ENCODE results near the gene QKI. TPM values are rescaled to one million over a fixed set of nuclear protein-coding genes. Genes with fewer than 3 reads are reported as not detected.
"Not testable (repeated sequence)": the region's sequence is repeated elsewhere in the genome, so short reads cannot be mapped to it uniquely, and the experiment has no call there.

QKI gene
- total RNA-seq, 8 experiments from 2014 or later, result 67.5 to 316 (median 142) TPM

- no peak overlapping the region for H3K27ac ChIP-seq
- no peak for ATAC-seq (replicated peaks in 6 of 8)
- in situ Hi-C loops (cut with MboI; ENCODE audit: low pct_unique_long_range_greater_than_20kb in 2 of 9, low sequenced_read_pairs in 9 of 9, unreplicated experiment in 9 of 9), result no loop called here
- no peak overlapping the region for H3K4me3 ChIP-seq
- WGBS, 10 experiments, result 71 to 100% (median 85%) methylated on average over 1 to 8 of the region's 8 CpGs; no CpG with 5 or more reads in 1 of the 10 experiments
- peaks cover 3 to 6% of the 10 kb centered on the region in 2 donors for H3K4me1 ChIP-seq (replicated peaks in 1 of 2)
These were observed 33.3 kb upstream of the QKI start for GRCh38 chr6:163381118-163381756.

- in situ Hi-C loops (cut with MboI; ENCODE audit: low pct_unique_long_range_greater_than_20kb in 2 of 9, low sequenced_read_pairs in 9 of 9, unreplicated experiment in 9 of 9); H3K27ac ChIP-seq; H3K4me3 ChIP-seq; ATAC-seq (replicated peaks in 6 of 8): not testable (repeated sequence)
- H3K4me1 ChIP-seq (replicated peaks in 1 of 2), result peaks cover 3 to 12% of the 10 kb centered on the region in 2 donors
- 50 to 100% (median 75%) methylated on average over 1 to 3 of the region's 3 CpGs; no CpG with 5 or more reads in 3 of the 10 experiments for WGBS, 10 experiments
These were observed 31.1 kb upstream of the QKI start for GRCh38 chr6:163383396-163383795.

GRCh38 chr6:163383912-163384311 lies 30.6 kb upstream of the QKI start:
- 65 to 100% (median 95%) methylated on average over 2 to 5 of the region's 5 CpGs; no CpG with 5 or more reads in 1 of the 10 experiments for WGBS, 10 experiments
- in situ Hi-C loops (cut with MboI; ENCODE audit: low pct_unique_long_range_greater_than_20kb in 2 of 9, low sequenced_read_pairs in 9 of 9, unreplicated experiment in 9 of 9), result no loop called here
- Histone ChIP-seq H3K27ac (no peak overlapping the region), H3K4me3 (no peak overlapping the region), H3K4me1 (replicated peaks in 1 of 2) (peaks cover 3 to 12% of the 10 kb centered on the region in 2 donors)
- peak in 2 of 8 experiments; percentile 31 to 64 for ATAC-seq (replicated peaks in 6 of 8)

GRCh38 chr6:163384510-163384909 lies 30.0 kb upstream of the QKI start:
- no peak for ATAC-seq (replicated peaks in 6 of 8)
- Histone ChIP-seq H3K4me1 (replicated peaks in 1 of 2) (peaks cover 3 to 12% of the 10 kb centered on the region in 2 donors), H3K4me3 (no peak overlapping the region), H3K27ac (no peak overlapping the region)
- 44 to 100% (median 80%) methylated on average over 1 to 2 of the region's 2 CpGs; no CpG with 5 or more reads in 2 of the 10 experiments for whole genome bisulfite sequencing, 10 experiments
- in situ Hi-C loops (cut with MboI; ENCODE audit: low pct_unique_long_range_greater_than_20kb in 2 of 9, low sequenced_read_pairs in 9 of 9, unreplicated experiment in 9 of 9), result no loop called here

GRCh38 chr6:163385503-163385902 lies 29.0 kb upstream of the QKI start:
- in situ Hi-C loops (cut with MboI; ENCODE audit: low pct_unique_long_range_greater_than_20kb in 2 of 9, low sequenced_read_pairs in 9 of 9, unreplicated experiment in 9 of 9); H3K4me3 ChIP-seq; H3K27ac ChIP-seq; ATAC-seq (replicated peaks in 6 of 8): not testable (repeated sequence)
- H3K4me1 ChIP-seq (replicated peaks in 1 of 2), result peaks cover 3 to 12% of the 10 kb centered on the region in 2 donors
- WGBS, 10 experiments, result 80 to 100% (median 95%) methylated on average over 1 to 13 of the region's 13 CpGs; no CpG with 5 or more reads in 5 of the 10 experiments

GRCh38 chr6:163386329-163386908 lies 28.1 kb upstream of the QKI start:
- 0 to 87% (median 57%) methylated on average over 1 to 8 of the region's 8 CpGs for WGBS, 10 experiments
- Histone ChIP-seq H3K4me3 (no peak overlapping the region), H3K4me1 (replicated peaks in 1 of 2) (peaks cover under 1 to 8% of the 10 kb centered on the region in 2 donors), H3K27ac (no peak overlapping the region)
- ATAC-seq (replicated peaks in 6 of 8), result peak in 6 of 8 experiments; percentile 41 to 70 (median 64)
- in situ Hi-C loops (cut with MboI; ENCODE audit: low pct_unique_long_range_greater_than_20kb in 2 of 9, low sequenced_read_pairs in 9 of 9, unreplicated experiment in 9 of 9), result no loop called here

- in situ Hi-C loops (cut with MboI; ENCODE audit: low pct_unique_long_range_greater_than_20kb in 2 of 9, low sequenced_read_pairs in 9 of 9, unreplicated experiment in 9 of 9), result no loop called here
- peak in 3 of 8 experiments; percentile 41 to 72 (median 42) for ATAC-seq (replicated peaks in 6 of 8)
These were observed 27.2 kb upstream of the QKI start for GRCh38 chr6:163387317-163387716.

GRCh38 chr6:163389354-163389753 lies 25.2 kb upstream of the QKI start:
- in situ Hi-C loops (cut with MboI; ENCODE audit: low pct_unique_long_range_greater_than_20kb in 2 of 9, low sequenced_read_pairs in 9 of 9, unreplicated experiment in 9 of 9), result no loop called here
- H3K4me1 ChIP-seq (replicated peaks in 1 of 2), result peaks cover 21 to 22% of the 10 kb centered on the region in 2 donors
- H3K4me3 ChIP-seq, result no peak overlapping the region
- H3K27ac ChIP-seq, result no peak overlapping the region
- 80 to 100% (median 92%) methylated on average over 1 to 4 of the region's 4 CpGs; no CpG with 5 or more reads in 2 of the 10 experiments for WGBS, 10 experiments
- ATAC-seq (replicated peaks in 6 of 8), result no peak

More at GRCh38 chr6:163387317-163387716, 27.2 kb upstream of the QKI start:
- no peak overlapping the region for H3K4me3 ChIP-seq
- 56 to 100% (median 100%) methylated on average over 1 to 5 of the region's 5 CpGs; no CpG with 5 or more reads in 4 of the 10 experiments for WGBS, 10 experiments
- H3K4me1 ChIP-seq (replicated peaks in 1 of 2), result peaks cover 10 to 15% of the 10 kb centered on the region in 2 donors
- no peak overlapping the region for H3K27ac ChIP-seq

- 100% methylated on average over 1 of the region's 1 CpG; no CpG with 5 or more reads in 6 of the 10 experiments for WGBS, 10 experiments
- peaks cover 31 to 35% of the 10 kb centered on the region in 2 donors for H3K4me1 ChIP-seq (replicated peaks in 1 of 2)
- no peak overlapping the region for H3K4me3 ChIP-seq
- H3K27ac ChIP-seq, result no peak overlapping the region
- ATAC-seq (replicated peaks in 6 of 8), result no peak
- in situ Hi-C loops (cut with MboI; ENCODE audit: low pct_unique_long_range_greater_than_20kb in 2 of 9, low sequenced_read_pairs in 9 of 9, unreplicated experiment in 9 of 9), result no loop called here
These were observed 23.7 kb upstream of the QKI start for GRCh38 chr6:163390770-163391169.

- H3K4me1 ChIP-seq (replicated peaks in 1 of 2), result peaks cover 36% of the 10 kb centered on the region in 2 donors
- H3K4me3 ChIP-seq, result no peak overlapping the region
- WGBS, 10 experiments, result 17 to 100% (median 85%) methylated on average over 1 to 2 of the region's 2 CpGs; no CpG with 5 or more reads in 1 of the 10 experiments
- in situ Hi-C loops (cut with MboI; ENCODE audit: low pct_unique_long_range_greater_than_20kb in 2 of 9, low sequenced_read_pairs in 9 of 9, unreplicated experiment in 9 of 9), result no loop called here
- H3K27ac ChIP-seq, result no peak overlapping the region
- ATAC-seq (replicated peaks in 6 of 8), result peak in 3 of 8 experiments; percentile 27 to 55 (median 39)
These were observed 22.5 kb upstream of the QKI start for GRCh38 chr6:163391985-163392384.

- no peak overlapping the region for H3K27ac ChIP-seq
- ATAC-seq (replicated peaks in 6 of 8), result peak; percentile 21 to 96 (median 43)
- in situ Hi-C loops (cut with MboI; ENCODE audit: low pct_unique_long_range_greater_than_20kb in 2 of 9, low sequenced_read_pairs in 9 of 9, unreplicated experiment in 9 of 9), result no loop called here
- H3K4me3 ChIP-seq, result no peak overlapping the region
- H3K4me1 ChIP-seq (replicated peaks in 1 of 2), result peaks cover 36 to 41% of the 10 kb centered on the region in 2 donors
- WGBS, 10 experiments, result 0 to 58% (median 21%) methylated on average over 2 of the region's 2 CpGs; no CpG with 5 or more reads in 3 of the 10 experiments
These were observed 22.0 kb upstream of the QKI start for GRCh38 chr6:163392533-163392932.

- Histone ChIP-seq H3K27ac (peak overlapping the region in 1 of 2 donors; percentile 7), H3K4me3 (no peak overlapping the region), H3K4me1 (replicated peaks in 1 of 2) (peaks cover 48 to 55% of the 10 kb centered on the region in 2 donors)
- in situ Hi-C loops (cut with MboI; ENCODE audit: low pct_unique_long_range_greater_than_20kb in 2 of 9, low sequenced_read_pairs in 9 of 9, unreplicated experiment in 9 of 9), result no loop called here
- 68 to 100% (median 90%) methylated on average over 1 to 4 of the region's 5 CpGs; no CpG with 5 or more reads in 3 of the 10 experiments for WGBS, 10 experiments
- ATAC-seq (replicated peaks in 6 of 8), result no peak
These were observed 20.6 kb upstream of the QKI start for GRCh38 chr6:163393923-163394322.

- ATAC-seq (replicated peaks in 6 of 8), result no peak
- Histone ChIP-seq H3K4me1 (replicated peaks in 1 of 2) (peaks cover 51 to 56% of the 10 kb centered on the region in 2 donors), H3K27ac (peak overlapping the region; percentile 39 to 58), H3K4me3 (no peak overlapping the region)
- in situ Hi-C loops (cut with MboI; ENCODE audit: low pct_unique_long_range_greater_than_20kb in 2 of 9, low sequenced_read_pairs in 9 of 9, unreplicated experiment in 9 of 9), result no loop called here
- 34 to 100% (median 60%) methylated on average over 1 to 4 of the region's 4 CpGs; no CpG with 5 or more reads in 1 of the 10 experiments for WGBS, 10 experiments
These were observed 19.9 kb upstream of the QKI start for GRCh38 chr6:163394659-163395058.

All from motor neuron (in vitro differentiated cells).